EL (cell line): ENCODE measurements around the gene SLC25A20.
A peak's percentile ranks its signal among the peaks of the same experiment; 100 is the strongest.

Experiments used
- DNase-seq: peaks from one replicate; pipeline ENCODE4 v3.0.0-alpha.2; 2016

SLC25A20 gene

GRCh38 chr3:48897460-48898376 lies 964 bp downstream of the SLC25A20 start:
- peak; percentile 18 for DNase-seq

GRCh38 chr3:48896936-48897335 lies 1.7 kb downstream of the SLC25A20 start:
- no peak for DNase-seq

GRCh38 chr3:48894516-48894915 lies 4.2 kb downstream of the SLC25A20 start:
- DNase-seq, result no peak

GRCh38 chr3:48891606-48892005 lies 7.1 kb downstream of the SLC25A20 start:
- peak; percentile 9 for DNase-seq

GRCh38 chr3:48885753-48886152 lies 12.9 kb downstream of the SLC25A20 start:
- DNase-seq, result no peak

GRCh38 chr3:48881652-48882114 lies 17.0 kb downstream of the SLC25A20 start:
- DNase-seq, result no peak

GRCh38 chr3:48881006-48881405 lies 17.7 kb downstream of the SLC25A20 start:
- no peak for DNase-seq

GRCh38 chr3:48879994-48880377 lies 18.7 kb downstream of the SLC25A20 start:
- no peak for DNase-seq

- DNase-seq, result no peak
Measured at GRCh38 chr3:48879307-48879993, 19.2 kb downstream of the SLC25A20 start.

GRCh38 chr3:48877671-48878070 lies 21.0 kb downstream of the SLC25A20 start:
- DNase-seq, result no peak

- no peak for DNase-seq
Measured at GRCh38 chr3:48863122-48863521, 35.6 kb downstream of the SLC25A20 start.

GRCh38 chr3:48859206-48859605 lies 39.5 kb downstream of the SLC25A20 start:
- DNase-seq, result no peak

- no peak for DNase-seq
Measured at GRCh38 chr3:48858709-48859108, 40.0 kb downstream of the SLC25A20 start.

- no peak for DNase-seq
Measured at GRCh38 chr3:48857641-48858040, 41.0 kb downstream of the SLC25A20 start.

- no peak for DNase-seq
Measured at GRCh38 chr3:48856469-48856868, 42.2 kb downstream of the SLC25A20 start.

- no peak for DNase-seq
Measured at GRCh38 chr3:48855681-48856447, 42.8 kb downstream of the SLC25A20 start.

- no peak for DNase-seq
Measured at GRCh38 chr3:48852151-48852550, 46.5 kb downstream of the SLC25A20 start.

- no peak for DNase-seq
Measured at GRCh38 chr3:48851407-48851806, 47.3 kb downstream of the SLC25A20 start.

- DNase-seq, result no peak
Measured at GRCh38 chr3:48848816-48849515, 49.7 kb downstream of the SLC25A20 start.

GRCh38 chr3:48847504-48848423 lies 50.9 kb downstream of the SLC25A20 start, which contains the start of gene PRKAR2A:
Gene PRKAR2A (minus strand): TSS chr3:48847874. CDS start chr3:48847596, 278 bp downstream.
- DNase-seq, result peak; percentile 90

GRCh38 chr3:48847053-48847503 lies 51.6 kb downstream of the SLC25A20 start:
- peak; percentile 82 for DNase-seq
